HepG2 (cell line): ENCODE results near the gene YPEL3. TPM values are rescaled to one million over a fixed set of nuclear protein-coding genes. Genes with fewer than 3 reads are reported as not detected.

ENCODE experiments used
- CBFB ChIP-seq: sonication (generic); formaldehyde crosslinking; IDR thresholded peaks from 2 replicates; pipeline ENCODE4 v1.4.0; 2020; ENCODE audit warnings: missing genetic modification reagents
- ELF4 ChIP-seq: sonication (generic); formaldehyde crosslinking; IDR thresholded peaks from 2 replicates; pipeline ENCODE4 v1.5.0; 2020; ENCODE audit warnings: missing genetic modification reagents, mild to moderate bottlenecking, moderate library complexity, borderline replicate concordance
- FOXA1 ChIP-seq, 2 experiments: fragments of 450-650 bp in 1 of 2; sonication (generic) in 1 of 2; formaldehyde crosslinking in 1 of 2; IDR thresholded peaks; 2 replicates each; pipeline versions ENCODE4 v1.4.0 to v1.6.1; 2016 to 2020; ENCODE audit warnings: missing genetic modification reagents in 1 of 2
- HOXD1 ChIP-seq: sonication (generic); formaldehyde crosslinking; IDR thresholded peaks from 2 replicates; pipeline ENCODE4 v1.5.0; 2020; ENCODE audit warnings: missing genetic modification reagents
- PHF20 ChIP-seq: sonication (generic); formaldehyde crosslinking; IDR thresholded peaks from 2 replicates; pipeline ENCODE4 v1.5.0; 2020; ENCODE audit warnings: mild to moderate bottlenecking, missing genetic modification reagents
- RBM39 ChIP-seq: fragments of 200-400 bp; formaldehyde crosslinking; IDR thresholded peaks from one replicate; pipeline ENCODE4 v1.6.1; 2018; ENCODE audit warnings: antibody characterized with exemption, mild to moderate bottlenecking, low read depth, low read length; ENCODE audit not compliant: poor library complexity, severe bottlenecking
- SNAPC2 ChIP-seq: sonication (generic); formaldehyde crosslinking; IDR thresholded peaks from 2 replicates; pipeline ENCODE4 v1.8.1; 2022; ENCODE audit warnings: mild to moderate bottlenecking, missing genetic modification reagents
- TARDBP ChIP-seq: sonication (generic); formaldehyde crosslinking; IDR thresholded peaks from 2 replicates; pipeline ENCODE4 v1.8.0; 2022; ENCODE audit warnings: mild to moderate bottlenecking, missing genetic modification reagents
- TBP ChIP-seq: sonication (generic); formaldehyde crosslinking; IDR thresholded peaks from 2 replicates; pipeline ENCODE4 v1.5.0; 2020; ENCODE audit warnings: missing genetic modification reagents
- THAP9 ChIP-seq: sonication (generic); formaldehyde crosslinking; IDR thresholded peaks from 2 replicates; pipeline ENCODE4; 2020; ENCODE audit warnings: missing genetic modification reagents, mild to moderate bottlenecking, borderline replicate concordance
- TRIM22 ChIP-seq: fragments of 450-650 bp; IDR thresholded peaks from 2 replicates; pipeline ENCODE4 v1.6.1; 2017
- ZMYM3 ChIP-seq: sonication (generic); formaldehyde crosslinking; IDR thresholded peaks from 2 replicates; pipeline ENCODE4 v1.5.1; 2020; ENCODE audit warnings: mild to moderate bottlenecking, missing genetic modification reagents
- ZNF280D ChIP-seq: sonication (generic); formaldehyde crosslinking; IDR thresholded peaks from 2 replicates; pipeline ENCODE4 v1.5.1; 2020; ENCODE audit warnings: mild to moderate bottlenecking, missing genetic modification reagents
- ZNF597 ChIP-seq: sonication (generic); formaldehyde crosslinking; IDR thresholded peaks from 2 replicates; pipeline ENCODE4 v1.5.0; 2020; ENCODE audit warnings: missing genetic modification reagents
- ZNF660 ChIP-seq: sonication (generic); formaldehyde crosslinking; IDR thresholded peaks from 2 replicates; pipeline ENCODE4 v1.5.1; 2020; ENCODE audit warnings: mild to moderate bottlenecking, low read depth, missing genetic modification reagents, borderline replicate concordance
- ZNF761 ChIP-seq: sonication (generic); formaldehyde crosslinking; conservative IDR thresholded peaks from 2 replicates; pipeline ENCODE4 v1.4.0; 2020; ENCODE audit warnings: mild to moderate bottlenecking, missing genetic modification reagents
- polyA plus RNA-seq, 8 experiments: library from polyadenylated mRNA; depleted of rRNA in 3 of 8; stranded (reverse) in 7 of 8; unstranded in 1 of 8; fragments of >200 nt; fragmentation: Illumina TruSeq in 4 of 8; extraction: Trizol in 4 of 8; gene quantifications; 2 replicates each; pipeline versions ENCODE4 v1.2.1 to v1.2.3, GENCODE V29; 2011 to 2016; ENCODE audit warnings: low read depth in 4 of 8, missing spikeins in 1 of 8, mixed read lengths in 1 of 8; ENCODE audit not compliant: insufficient read depth in 1 of 8
- total RNA-seq, 5 experiments: library from RNA; depleted of rRNA; stranded (reverse); fragments of >200 nt; fragmentation: Illumina TruSeq; extraction: Trizol; gene quantifications; 2 replicates each; pipeline ENCODE4 v1.2.3, GENCODE V29; 2016; ENCODE audit warnings: low read depth in 1 of 5

Gene YPEL3
- total and polyA plus RNA-seq, 2 of the 13 experiments (the other 11 are each of a cell fraction or from before 2014, with no cell fraction given) = 5.4 to 47.0 TPM

GRCh38 chr16:30063278-30063892, 32.6 kb downstream of the YPEL3 start (continued):
- TF ChIP-seq TRIM22 (no peak), TARDBP (no peak), ELF4 (CRISPR knock-in tag) (no peak), SNAPC2 (CRISPR knock-in tag) (no peak), CBFB (CRISPR knock-in tag) (no peak), PHF20 (CRISPR knock-in tag) (no peak), ZNF597 (no peak), THAP9 (CRISPR knock-in tag) (no peak), ZNF761 (CRISPR knock-in tag) (no peak), FOXA1 (IDR thresholded peaks at IDR 0.05) (no peak), FOXA1 (CRISPR knock-in tag; IDR thresholded peaks at IDR 0.05) (0 out of 2 replicates have a peak, but pooled peaks have one; percentile 2), ZNF660 (CRISPR knock-in tag) (no peak), TBP (CRISPR knock-in tag) (no peak), ZMYM3 (CRISPR knock-in tag) (peak; percentile 80), RBM39 (no peak), ZNF280D (CRISPR knock-in tag) (no peak), HOXD1 (CRISPR knock-in tag) (0 out of 2 replicates have a peak, but pooled peaks have one; percentile 37)
